Measurements from ENCODE around the gene SERPINB1. TPM values are rescaled to one million over a fixed set of nuclear protein-coding genes. Genes with fewer than 3 reads are reported as not detected.

Gene SERPINB1
- total and polyA plus RNA-seq, 9 of the 15 experiments (the other 6 are each of a cell fraction or from before 2014, with no cell fraction given) = 33.9 to 108 (median 63.8) TPM

DNA sequence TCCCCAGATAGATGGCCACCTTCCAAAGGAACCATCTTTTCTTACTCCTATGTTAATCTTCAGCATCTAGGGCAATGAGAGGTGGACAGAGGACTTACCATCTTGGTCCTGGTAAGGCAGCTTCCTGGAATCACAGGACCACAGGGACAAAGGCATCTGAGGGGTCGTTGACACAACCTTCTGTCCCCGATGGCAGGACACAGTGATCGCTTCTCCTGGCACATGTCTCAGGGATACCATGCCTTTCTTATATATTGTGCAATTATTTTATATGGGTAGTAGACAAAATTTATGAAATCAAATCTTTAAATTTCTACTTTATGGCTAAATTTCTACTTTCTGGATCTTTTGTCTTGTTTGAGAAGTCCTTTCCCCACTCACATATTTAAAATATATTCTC is 20.1 kb downstream of the SERPINB1 start (continued):
- TF ChIP-seq ZNF57 (CRISPR knock-in tag; IDR thresholded peaks at IDR 0.05) (no peak), KAT2B (IDR thresholded peaks at IDR 0.05; ENCODE audit: low read depth, low read length) (no peak), POLR2AphosphoS5 (IDR thresholded peaks at IDR 0.05; ENCODE audit: control insufficient read depth, insufficient read depth, low read depth, low read length) (no peak), PTTG1 (tag; IDR thresholded peaks at IDR 0.05; ENCODE audit: low read depth) (no peak), CC2D1A (IDR thresholded peaks at IDR 0.05) (no peak)

GRCh38 chr6:2820415-2820814 is 21.2 kb downstream of the SERPINB1 start:
- H4K20me1 ChIP-seq (replicated peaks; ENCODE audit: control insufficient read depth, insufficient read depth, low read length) = no peaks in the 10 kb centered on the region
- H3K79me2 ChIP-seq (ENCODE audit: control insufficient read depth, insufficient read depth, low read length) = no peaks in the 10 kb centered on the region
- FAIRE-seq (no peak), ATAC-seq (no peak), DNase-seq (ENCODE audit: extremely low read depth in 1 of 4, low spot score in 3 of 4) (no peak)
- WGBS (ENCODE audit: insufficient coverage, low coverage, missing lambda C conversion rate) = 53% methylated on average over 2 of the region's 2 CpGs
- in situ Hi-C loops (cut with MboI) = no loop called here
- CTCF ChIA-PET (ENCODE audit: low intra/inter-chr PET ratio) = no interaction called here
- no peak overlapping the region for H3K4me2 ChIP-seq (ENCODE audit: insufficient read depth, low read length)
- no peak overlapping the region for H3K27ac ChIP-seq (ENCODE audit: extremely low read depth, low read depth, low read length)
- peaks cover 6% of the 10 kb centered on the region; the same call in 1 of the 2 replicates for H3K9me3 ChIP-seq (replicated peaks; ENCODE audit: control insufficient read depth, insufficient read depth, low read depth, low read length)
- BruUV-seq (replicated peaks) = no TSS peak
- no peak overlapping the region for H3K4me3 ChIP-seq
- POLR2A ChIA-PET = no interaction called here
- TF ChIP-seq ZNF174 (CRISPR knock-in tag; IDR thresholded peaks at IDR 0.05) = no peak
- no peak for TF ChIP-seq ZZZ3 (IDR thresholded peaks at IDR 0.05)
- TF ChIP-seq CBX2 (IDR thresholded peaks at IDR 0.05; ENCODE audit: insufficient read depth, low read length, poor library complexity, severe bottlenecking) = no peak
- TF ChIP-seq HDAC2 (IDR thresholded peaks at IDR 0.05) = no peak
- no peak for TF ChIP-seq BRD4 (IDR thresholded peaks at IDR 0.05)
- TF ChIP-seq HNRNPK (IDR thresholded peaks at IDR 0.05; ENCODE audit: low read depth, low read length, poor library complexity, severe bottlenecking) = no peak
- TF ChIP-seq MAFG (tag; conservative IDR thresholded peaks at IDR 0.05) = no peak
- no peak for TF ChIP-seq ZNF395 (CRISPR knock-in tag; IDR thresholded peaks at IDR 0.05)
- no peak for TF ChIP-seq ZNF347 (CRISPR knock-in tag; IDR thresholded peaks at IDR 0.05; ENCODE audit: low read depth)
- no peak for TF ChIP-seq TFAM (CRISPR knock-in tag; conservative IDR thresholded peaks at IDR 0.05)
- no peak for TF ChIP-seq ZFP1 (CRISPR knock-in tag; IDR thresholded peaks at IDR 0.05)
- H3K36me3 ChIP-seq (ENCODE audit: control insufficient read depth, insufficient read depth, low read length) = no peaks in the 10 kb centered on the region
- H3K4me1 ChIP-seq (replicated peaks in 1 of 2; ENCODE audit: control insufficient read depth in 2 of 2, insufficient read depth in 2 of 2, low read length in 2 of 2) = no peaks in the 10 kb centered on the region
- no peaks in the 10 kb centered on the region for H3K9me1 ChIP-seq (ENCODE audit: control insufficient read depth, insufficient read depth, low read length)
- no peak overlapping the region for H3K9ac ChIP-seq (ENCODE audit: insufficient read depth in 1 of 2, low read depth in 2 of 2, low read length in 2 of 2)
- no peak overlapping the region for H2AFZ ChIP-seq (ENCODE audit: low read depth, low read length)
- H3K27me3 ChIP-seq (ENCODE audit: control insufficient read depth in 2 of 2, insufficient read depth in 2 of 2, low read length in 2 of 2) = no peaks in the 10 kb centered on the region
- intact Hi-C loops (cut with micrococcal nuclease) = no loop called here
